GM10248 (cell line): ENCODE data around the gene ABHD2.
"Not testable (repeated sequence)": the region's sequence is repeated elsewhere in the genome, so short reads cannot be mapped to it uniquely, and the experiment has no call there.

ENCODE experiments used
- CTCF ChIA-PET: fragments of 300-600 bp; sonication (Branson Sonifier 250); formaldehyde crosslinking; extraction: SDS; loops from one replicate; lab custom pipeline; 2021; ENCODE audit warnings: antibody characterized with exemption; lab: Yijun Ruan, JAX
- POLR2A ChIA-PET: fragments of 350-650 bp; sonication (Branson Sonifier 250); formaldehyde crosslinking; extraction: SDS; loops from one replicate; lab custom pipeline; 2020; ENCODE audit warnings: antibody characterized with exemption; lab: Yijun Ruan, JAX
- DNase-seq: peaks from one replicate; pipeline ENCODE4 v3.0.0; 2012; ENCODE audit errors: extremely low spot score
- CTCF ChIP-seq: IDR thresholded peaks from 2 replicates; pipeline ENCODE4 v1.5.1; 2012; ENCODE audit warnings: mild to moderate bottlenecking, low read depth; ENCODE audit errors: extremely low read depth, missing control alignments, control extremely low read depth

ABHD2 gene

GRCh38 chr15:89087830-89088604 is at the start of gene ABHD2:
ABHD2 (plus strand) TSS chr15:89088456; CDS start chr15:89116328, 27,872 bp downstream.
- CTCF ChIA-PET, result interaction anchor here (1.0 to 6.6 kb wide), 10 partner anchors 14 to 119 kb away, joined by 3 to 58 read pairs (median 5); no protein-coding TSS in a partner anchor
- POLR2A ChIA-PET, result interaction anchor here (0.7 to 1.0 kb wide), 4 partner anchors 9 to 450 kb away, joined by 3 to 4 read pairs (median 4); partner anchors contain the start of gene ISG20
- no peak for TF ChIP-seq CTCF
- DNase-seq, result peak; percentile 94

GRCh38 chr15:89039142-89039541 is 49.1 kb upstream of the ABHD2 start:
- CTCF ChIA-PET, result no interaction called here
- POLR2A ChIA-PET, result no interaction called here
- no peak for DNase-seq
- no peak for TF ChIP-seq CTCF

- POLR2A ChIA-PET, result no interaction called here
These were observed 46.7 kb upstream of the ABHD2 start for GRCh38 chr15:89041507-89041906.

GRCh38 chr15:89042387-89042786 is 45.9 kb upstream of the ABHD2 start:
- ChIA-PET POLR2A (no interaction called here), CTCF (interaction anchor here (1.0 kb wide), 1 partner anchor 26 kb away, joined by 3 read pairs; no protein-coding TSS in a partner anchor)
- DNase-seq, result no peak
- TF ChIP-seq CTCF, result no peak

More at GRCh38 chr15:89041507-89041906, 46.7 kb upstream of the ABHD2 start:
- CTCF ChIA-PET, result interaction anchor here (0.7 kb wide), 1 partner anchor 16 kb away, joined by 5 read pairs; no protein-coding TSS in a partner anchor
- no peak for TF ChIP-seq CTCF
- DNase-seq, result no peak

GRCh38 chr15:89043031-89044002 is 44.9 kb upstream of the ABHD2 start:
- ChIA-PET CTCF (interaction anchor here (1.0 kb wide), 1 partner anchor 25 kb away, joined by 3 read pairs; no protein-coding TSS in a partner anchor), POLR2A (no interaction called here)
- TF ChIP-seq CTCF, result no peak
- no peak for DNase-seq

GRCh38 chr15:89049016-89049666 is 39.1 kb upstream of the ABHD2 start:
- DNase-seq, POLR2A ChIA-PET: not testable (repeated sequence)
- CTCF ChIA-PET, result interaction anchor here (1.2 kb wide), 1 partner anchor 12 kb away, joined by 3 read pairs; no protein-coding TSS in a partner anchor
